Effector CD4-positive, alpha-beta T cell (primary cell): ENCODE results near the gene CLCA2. TPM values are rescaled to one million over a fixed set of nuclear protein-coding genes. Genes with fewer than 3 reads are reported as not detected.

Experiments
- DNase-seq: peaks from one replicate; pipeline ENCODE4 v3.0.0-alpha.2; 2020
- total RNA-seq: gene quantifications from one replicate; lab custom pipeline; 2026; lab: John Stamatoyannopoulos, UW

Gene CLCA2, protein sequence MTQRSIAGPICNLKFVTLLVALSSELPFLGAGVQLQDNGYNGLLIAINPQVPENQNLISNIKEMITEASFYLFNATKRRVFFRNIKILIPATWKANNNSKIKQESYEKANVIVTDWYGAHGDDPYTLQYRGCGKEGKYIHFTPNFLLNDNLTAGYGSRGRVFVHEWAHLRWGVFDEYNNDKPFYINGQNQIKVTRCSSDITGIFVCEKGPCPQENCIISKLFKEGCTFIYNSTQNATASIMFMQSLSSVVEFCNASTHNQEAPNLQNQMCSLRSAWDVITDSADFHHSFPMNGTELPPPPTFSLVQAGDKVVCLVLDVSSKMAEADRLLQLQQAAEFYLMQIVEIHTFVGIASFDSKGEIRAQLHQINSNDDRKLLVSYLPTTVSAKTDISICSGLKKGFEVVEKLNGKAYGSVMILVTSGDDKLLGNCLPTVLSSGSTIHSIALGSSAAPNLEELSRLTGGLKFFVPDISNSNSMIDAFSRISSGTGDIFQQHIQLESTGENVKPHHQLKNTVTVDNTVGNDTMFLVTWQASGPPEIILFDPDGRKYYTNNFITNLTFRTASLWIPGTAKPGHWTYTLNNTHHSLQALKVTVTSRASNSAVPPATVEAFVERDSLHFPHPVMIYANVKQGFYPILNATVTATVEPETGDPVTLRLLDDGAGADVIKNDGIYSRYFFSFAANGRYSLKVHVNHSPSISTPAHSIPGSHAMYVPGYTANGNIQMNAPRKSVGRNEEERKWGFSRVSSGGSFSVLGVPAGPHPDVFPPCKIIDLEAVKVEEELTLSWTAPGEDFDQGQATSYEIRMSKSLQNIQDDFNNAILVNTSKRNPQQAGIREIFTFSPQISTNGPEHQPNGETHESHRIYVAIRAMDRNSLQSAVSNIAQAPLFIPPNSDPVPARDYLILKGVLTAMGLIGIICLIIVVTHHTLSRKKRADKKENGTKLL
- total RNA-seq: not detected

GRCh38 chr1:86423873-86424272 is at the start of gene CLCA2:
CLCA2 (plus strand) TSS chr1:86424171; CDS start chr1:86424248, 77 bp downstream.
- DNase-seq: no peak

DNA sequence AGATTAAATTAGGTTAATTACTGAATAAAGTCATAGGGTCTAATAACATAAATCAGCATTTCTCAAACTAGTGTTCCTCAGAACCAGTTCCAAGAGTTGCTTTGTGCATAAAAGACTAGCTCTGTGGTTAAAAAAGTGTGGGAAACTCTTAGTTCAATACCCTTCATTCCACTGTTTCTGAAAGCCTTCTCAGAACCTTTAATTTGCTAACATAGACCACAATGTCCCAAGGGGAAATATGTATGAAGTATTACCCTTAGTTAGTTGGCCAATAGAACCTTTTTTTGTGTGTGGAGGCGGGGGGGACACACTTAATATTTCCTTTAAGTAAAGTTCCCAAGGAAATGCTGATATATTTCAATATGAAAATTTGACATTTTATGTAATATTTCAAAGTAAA is 48.3 kb upstream of the CLCA2 start:
- no peak for DNase-seq

DNA sequence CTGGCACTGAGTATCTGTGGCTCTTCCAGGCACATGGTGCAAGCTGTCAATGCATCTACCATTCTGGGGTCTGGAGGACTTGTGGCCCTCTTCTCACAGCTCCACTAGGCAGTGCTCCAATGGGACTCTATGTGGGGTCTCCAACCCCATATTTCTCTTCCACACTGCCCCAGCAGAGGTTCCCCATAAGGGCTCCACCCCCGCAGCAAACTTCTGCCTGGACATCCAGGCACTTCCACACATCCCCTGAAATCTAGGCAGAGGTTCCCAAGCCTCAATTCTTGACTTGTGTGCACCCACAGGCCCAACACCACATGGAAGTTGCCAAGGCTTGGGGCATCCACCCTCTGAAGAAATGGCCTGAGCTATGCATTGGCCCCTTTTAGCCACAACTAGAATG is 46.6 kb upstream of the CLCA2 start:
- no peak for DNase-seq

DNA sequence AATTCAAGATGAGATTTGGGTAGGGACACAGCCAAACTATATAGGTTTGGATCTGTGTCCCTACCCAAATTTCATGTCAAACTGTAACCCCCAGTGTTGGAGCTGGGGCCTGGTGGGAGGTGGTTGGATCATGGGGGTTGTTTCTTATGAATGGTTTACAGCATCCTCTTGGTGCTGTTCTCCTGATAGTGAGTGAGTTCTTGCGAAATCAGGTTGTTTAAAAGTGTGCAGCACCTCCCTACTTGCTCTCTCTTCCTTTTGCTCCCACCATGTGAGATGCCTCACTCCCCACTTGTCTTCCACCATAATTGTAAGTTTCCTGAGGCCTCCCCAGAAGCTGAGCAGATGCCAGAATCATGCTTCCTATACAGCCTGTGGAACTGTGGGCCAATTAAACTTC is 45.2 kb upstream of the CLCA2 start:
- DNase-seq: no peak

- no peak for DNase-seq
These were observed 43.6 kb upstream of the CLCA2 start for GRCh38 chr1:86380257-86380861.

DNA sequence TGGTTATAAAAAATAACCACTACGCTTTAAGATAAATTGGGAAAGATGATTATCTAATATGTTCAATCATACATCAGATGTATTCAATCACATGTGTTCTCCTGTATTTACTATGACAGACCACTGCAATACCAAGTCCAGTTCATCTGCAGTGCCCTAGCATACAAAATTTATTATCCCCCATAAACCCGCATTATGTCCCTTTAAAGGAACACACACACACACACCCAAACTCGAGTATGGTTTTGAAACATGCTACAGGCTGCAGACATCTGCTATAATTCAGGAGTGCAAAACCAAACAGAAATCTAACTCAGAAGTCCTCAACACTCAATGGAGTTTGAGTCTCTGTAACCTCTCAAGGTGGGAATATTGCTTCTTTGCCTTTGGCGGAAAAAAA is 42.7 kb upstream of the CLCA2 start:
- no peak for DNase-seq

DNA sequence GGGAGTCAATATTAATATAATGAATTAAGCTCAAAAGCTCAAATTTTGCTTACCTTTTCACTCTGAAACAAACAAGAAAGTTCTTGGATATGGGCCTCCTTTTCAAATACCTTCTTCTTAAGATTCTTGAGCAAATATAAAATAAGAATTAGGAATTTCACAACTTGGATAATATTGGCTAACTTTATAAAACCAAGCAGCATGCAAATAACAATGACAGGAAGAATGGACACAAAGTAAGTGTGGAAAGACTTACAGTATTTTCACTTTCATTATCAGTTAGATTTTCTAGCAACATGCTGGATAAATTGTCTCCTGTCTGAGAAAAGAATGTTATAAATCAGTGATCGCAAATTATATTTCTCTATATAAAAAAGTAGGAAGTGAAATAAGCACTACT is 41.1 kb upstream of the CLCA2 start:
- no peak for DNase-seq

- DNase-seq: no peak
These were observed 35.9 kb upstream of the CLCA2 start for GRCh38 chr1:86387916-86388627.

DNA sequence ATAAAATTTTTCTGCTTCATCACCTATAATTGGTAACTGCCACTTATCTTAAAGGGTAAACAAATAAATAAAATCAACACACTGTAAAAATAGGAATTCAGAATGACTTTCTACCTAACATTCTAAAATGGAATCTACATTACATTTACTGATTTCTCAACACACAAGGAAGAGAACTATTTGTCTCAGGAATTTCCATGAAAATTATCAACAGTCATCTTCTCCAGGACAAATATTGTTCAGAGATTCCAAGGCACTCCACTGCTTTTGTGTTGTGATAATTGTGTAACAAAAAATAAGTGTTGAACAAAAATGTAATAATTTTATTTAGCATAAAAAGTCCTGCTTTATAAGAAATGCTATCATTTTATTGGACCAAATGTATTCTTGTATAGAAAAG is 35.2 kb upstream of the CLCA2 start:
- no peak for DNase-seq

GRCh38 chr1:86389307-86389706 is 34.7 kb upstream of the CLCA2 start:
- DNase-seq: no peak

DNA sequence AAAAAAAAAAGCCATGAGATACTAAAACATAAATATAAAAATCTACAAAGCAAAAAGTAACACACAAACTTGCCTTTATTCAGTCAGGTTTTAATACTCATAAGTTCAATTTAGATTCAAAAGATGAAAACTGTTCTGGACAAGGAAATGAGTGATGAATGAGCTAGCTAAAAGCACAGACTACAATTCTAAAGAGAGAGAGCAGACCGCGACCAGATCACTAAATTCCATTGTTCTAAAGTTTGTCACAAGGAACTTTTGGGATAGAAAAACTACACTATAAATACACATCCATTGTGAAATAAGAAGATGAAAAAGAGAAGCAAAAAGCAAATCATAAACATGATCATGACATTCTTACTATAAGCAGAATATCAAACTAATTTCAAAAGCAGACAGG is 29.6 kb upstream of the CLCA2 start:
- DNase-seq: no peak

- DNase-seq: peak; percentile 85
These were observed 28.0 kb upstream of the CLCA2 start, which contains the start of gene ODF2L for GRCh38 chr1:86395751-86396497. ODF2L (minus strand) TSS chr1:86396323; CDS start chr1:86387027, 9,296 bp downstream.

- DNase-seq: no peak
These were observed 27.5 kb upstream of the CLCA2 start for GRCh38 chr1:86396498-86396890.

- no peak for DNase-seq
These were observed 14.5 kb upstream of the CLCA2 start for GRCh38 chr1:86409416-86410021.

- no peak for DNase-seq
These were observed 13.1 kb upstream of the CLCA2 start for GRCh38 chr1:86410879-86411278.

GRCh38 chr1:86416343-86416742 is 7.6 kb upstream of the CLCA2 start:
- no peak for DNase-seq

- DNase-seq: no peak
These were observed 4.6 kb upstream of the CLCA2 start for GRCh38 chr1:86419277-86419903.

DNA sequence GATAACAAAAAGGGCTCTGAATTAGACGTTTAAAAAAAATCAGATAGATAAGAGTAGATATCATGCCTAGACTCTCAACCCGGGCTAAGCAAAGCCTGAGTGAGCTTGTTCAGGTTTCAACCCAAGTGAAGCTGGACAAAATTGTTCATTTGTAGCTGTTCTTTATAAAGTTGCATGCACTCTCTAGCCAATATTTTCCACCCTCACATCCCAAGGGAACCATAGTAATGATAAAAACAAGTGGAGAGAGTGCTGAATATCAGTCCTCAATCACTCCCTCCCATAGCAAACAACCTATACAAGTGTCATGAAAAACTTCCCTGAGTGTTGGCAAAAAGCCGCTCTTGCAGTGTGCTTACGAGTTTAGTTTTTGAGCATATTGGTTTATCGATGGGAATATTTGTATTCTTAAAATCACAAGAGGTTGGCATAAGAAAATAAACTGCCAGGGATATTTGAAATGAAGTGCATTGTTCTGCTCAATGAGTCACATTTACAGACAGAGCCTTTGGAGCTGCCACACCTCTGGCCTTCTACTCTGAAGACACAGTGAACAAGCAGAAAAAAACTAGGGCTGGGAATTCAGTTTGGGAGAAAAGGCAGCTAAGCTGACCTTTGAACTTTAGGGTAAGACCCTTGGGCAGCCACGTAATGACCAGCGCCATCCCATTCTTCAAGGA is 2.2 kb upstream of the CLCA2 start:
- DNase-seq: no peak

- no peak for DNase-seq
These were observed 498 bp upstream of the CLCA2 start for GRCh38 chr1:86423473-86423872.

- DNase-seq: no peak
These were observed 5.3 kb downstream of the CLCA2 start for GRCh38 chr1:86429122-86429725.
